NCI-H345 (cell line): ENCODE data around the gene CCDC17.
"Not testable (repeated sequence)": the region's sequence is repeated elsewhere in the genome, so short reads cannot be mapped to it uniquely, and the experiment has no call there.

Source experiments
- DNase-seq: peaks from one replicate; lab custom pipeline; 2025; lab: John Stamatoyannopoulos, UW

The CCDC17 gene

GRCh38 chr1:45621895-45622523, 1.8 kb downstream of the CCDC17 start:
- DNase-seq: no peak

- no peak for DNase-seq
Measured at GRCh38 chr1:45621501-45621836, 2.4 kb downstream of the CCDC17 start.

- DNase-seq: no peak
Measured at GRCh38 chr1:45620588-45621500, 3.0 kb downstream of the CCDC17 start.

GRCh38 chr1:45619149-45619921, 4.5 kb downstream of the CCDC17 start:
- DNase-seq: no peak

- DNase-seq: no peak
Measured at GRCh38 chr1:45617618-45618017, 6.2 kb downstream of the CCDC17 start.

GRCh38 chr1:45615885-45616284, 8.0 kb downstream of the CCDC17 start:
- no peak for DNase-seq

- no peak for DNase-seq
Measured at GRCh38 chr1:45612941-45613579, 10.8 kb downstream of the CCDC17 start.

- DNase-seq: no peak
Measured at GRCh38 chr1:45610589-45611226, 13.1 kb downstream of the CCDC17 start.

GRCh38 chr1:45608175-45609156, 15.4 kb downstream of the CCDC17 start:
- DNase-seq: no peak

- no peak for DNase-seq
Measured at GRCh38 chr1:45607404-45608074, 16.3 kb downstream of the CCDC17 start.

- no peak for DNase-seq
Measured at GRCh38 chr1:45604239-45604638, 19.6 kb downstream of the CCDC17 start.

GRCh38 chr1:45596765-45597164, 27.1 kb downstream of the CCDC17 start:
- not testable (repeated sequence) for DNase-seq

GRCh38 chr1:45594412-45594811, 29.4 kb downstream of the CCDC17 start:
- no peak for DNase-seq

GRCh38 chr1:45589861-45590260, 34.0 kb downstream of the CCDC17 start:
- no peak for DNase-seq

- no peak for DNase-seq
Measured at GRCh38 chr1:45586769-45587168, 37.1 kb downstream of the CCDC17 start.

- no peak for DNase-seq
Measured at GRCh38 chr1:45585496-45586075, 38.3 kb downstream of the CCDC17 start.

- no peak for DNase-seq
Measured at GRCh38 chr1:45585110-45585426, 38.8 kb downstream of the CCDC17 start.

- DNase-seq: peak; percentile 97
Measured at GRCh38 chr1:45584351-45585109, 39.3 kb downstream of the CCDC17 start.
